Activated CD4-positive, alpha-beta T cell treated with anti-CD3 and anti-CD28 coated beads, Interleukin-2, amount 50 U/mL, for 48 hours (primary cell): Measurements from ENCODE around the gene MYRIP.
"Not testable (repeated sequence)": the region's sequence is repeated elsewhere in the genome, so short reads cannot be mapped to it uniquely, and the experiment has no call there.

ENCODE experiments used
- DNase-seq, 2 experiments: peaks; one replicate each; pipeline ENCODE4 v3.0.0-alpha.2; 2020

The MYRIP gene

GRCh38 chr3:40044487-40044886 is 235.1 kb downstream of the MYRIP start:
- no peak for DNase-seq

- no peak for DNase-seq
Observed at GRCh38 chr3:40045051-40045450, 235.6 kb downstream of the MYRIP start.

GRCh38 chr3:40046149-40046548 is 236.7 kb downstream of the MYRIP start:
- DNase-seq: no peak

GRCh38 chr3:40047406-40047805 is 238.0 kb downstream of the MYRIP start:
- no peak for DNase-seq

- no peak for DNase-seq
Observed at GRCh38 chr3:40053663-40054062, 244.3 kb downstream of the MYRIP start.

GRCh38 chr3:40054568-40055222 is 245.3 kb downstream of the MYRIP start:
- DNase-seq: no peak

GRCh38 chr3:40055361-40055760 is 246.0 kb downstream of the MYRIP start:
- DNase-seq: no peak

- no peak for DNase-seq
Observed at GRCh38 chr3:40055956-40056355, 246.5 kb downstream of the MYRIP start.

GRCh38 chr3:40057077-40057476 is 247.7 kb downstream of the MYRIP start:
- DNase-seq: no peak

GRCh38 chr3:40057786-40058185 is 248.4 kb downstream of the MYRIP start:
- no peak for DNase-seq

- DNase-seq: no peak
Observed at GRCh38 chr3:40068636-40069035, 259.2 kb downstream of the MYRIP start.

- no peak for DNase-seq
Observed at GRCh38 chr3:40070816-40071215, 261.4 kb downstream of the MYRIP start.

- DNase-seq: no peak
Observed at GRCh38 chr3:40071683-40072238, 262.4 kb downstream of the MYRIP start.

GRCh38 chr3:40073310-40074007 is 264.1 kb downstream of the MYRIP start:
- DNase-seq: no peak

- DNase-seq: not testable (repeated sequence)
Observed at GRCh38 chr3:40077139-40077538, 267.7 kb downstream of the MYRIP start.

- DNase-seq: not testable (repeated sequence)
Observed at GRCh38 chr3:40077828-40078492, 268.6 kb downstream of the MYRIP start.

- DNase-seq: no peak
Observed at GRCh38 chr3:40078590-40078989, 269.2 kb downstream of the MYRIP start.

- DNase-seq: no peak
Observed at GRCh38 chr3:40079203-40079846, 269.9 kb downstream of the MYRIP start.

- no peak for DNase-seq
Observed at GRCh38 chr3:40079847-40080240, 270.4 kb downstream of the MYRIP start.

GRCh38 chr3:40083066-40083465 is 273.7 kb downstream of the MYRIP start:
- DNase-seq: no peak

- DNase-seq: not testable (repeated sequence)
Observed at GRCh38 chr3:40084424-40084823, 275.0 kb downstream of the MYRIP start.

- no peak for DNase-seq
Observed at GRCh38 chr3:40086890-40087883, 277.8 kb downstream of the MYRIP start.
